ENCODE results near the gene CD58. TPM values are rescaled to one million over a fixed set of nuclear protein-coding genes. Genes with fewer than 3 reads are reported as not detected.

The CD58 gene
- total RNA-seq, 1 experiment from 2014 or later, result 5.3 TPM

DNA sequence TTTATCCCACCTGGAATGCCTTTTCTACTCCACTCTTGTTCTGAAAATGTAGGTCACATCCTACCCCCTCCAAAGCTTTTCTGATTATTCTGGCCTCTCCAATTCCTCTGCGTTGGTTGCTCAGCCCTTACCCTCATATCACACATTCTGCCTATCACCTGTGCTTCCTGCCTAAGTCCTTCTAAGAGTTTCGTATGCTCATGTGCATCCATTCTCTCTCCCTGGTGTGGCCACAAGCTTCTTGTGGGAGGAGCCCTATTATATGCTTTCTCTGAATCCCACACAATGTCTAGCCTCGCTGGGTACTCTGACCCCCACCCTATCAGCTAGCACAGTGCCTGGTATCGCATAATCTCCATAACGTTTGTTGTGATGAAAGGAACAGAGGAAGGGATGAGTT lies 54.2 kb downstream of the CD58 start:
- TF ChIP-seq NFE2L1 (CRISPR knock-in tag; IDR thresholded peaks at IDR 0.05) (no peak), ZNF416 (CRISPR knock-in tag; IDR thresholded peaks at IDR 0.05) (no peak), NR3C1 (CRISPR knock-in tag; conservative IDR thresholded peaks at IDR 0.05; ENCODE audit: low read depth) (no peak), ATF1 (CRISPR knock-in tag; IDR thresholded peaks at IDR 0.05) (no peak), IRF2 (CRISPR knock-in tag; IDR thresholded peaks at IDR 0.05; ENCODE audit: borderline replicate concordance, low read depth) (no peak), FOXP1 (CRISPR knock-in tag; IDR thresholded peaks at IDR 0.05; ENCODE audit: borderline replicate concordance) (no peak), GABPB1 (CRISPR knock-in tag; IDR thresholded peaks at IDR 0.05) (no peak), HMGA2 (CRISPR knock-in tag; IDR thresholded peaks at IDR 0.05) (no peak), CREM (CRISPR knock-in tag; IDR thresholded peaks at IDR 0.05) (no peak), OVOL2 (CRISPR knock-in tag; IDR thresholded peaks at IDR 0.05; ENCODE audit: borderline replicate concordance) (no peak)
- TF ChIP-seq, protein P1, sequence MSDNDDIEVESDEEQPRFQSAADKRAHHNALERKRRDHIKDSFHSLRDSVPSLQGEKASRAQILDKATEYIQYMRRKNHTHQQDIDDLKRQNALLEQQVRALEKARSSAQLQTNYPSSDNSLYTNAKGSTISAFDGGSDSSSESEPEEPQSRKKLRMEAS (CRISPR knock-in tag; IDR thresholded peaks at IDR 0.05), result no peak
- TF ChIP-seq, protein P2, sequence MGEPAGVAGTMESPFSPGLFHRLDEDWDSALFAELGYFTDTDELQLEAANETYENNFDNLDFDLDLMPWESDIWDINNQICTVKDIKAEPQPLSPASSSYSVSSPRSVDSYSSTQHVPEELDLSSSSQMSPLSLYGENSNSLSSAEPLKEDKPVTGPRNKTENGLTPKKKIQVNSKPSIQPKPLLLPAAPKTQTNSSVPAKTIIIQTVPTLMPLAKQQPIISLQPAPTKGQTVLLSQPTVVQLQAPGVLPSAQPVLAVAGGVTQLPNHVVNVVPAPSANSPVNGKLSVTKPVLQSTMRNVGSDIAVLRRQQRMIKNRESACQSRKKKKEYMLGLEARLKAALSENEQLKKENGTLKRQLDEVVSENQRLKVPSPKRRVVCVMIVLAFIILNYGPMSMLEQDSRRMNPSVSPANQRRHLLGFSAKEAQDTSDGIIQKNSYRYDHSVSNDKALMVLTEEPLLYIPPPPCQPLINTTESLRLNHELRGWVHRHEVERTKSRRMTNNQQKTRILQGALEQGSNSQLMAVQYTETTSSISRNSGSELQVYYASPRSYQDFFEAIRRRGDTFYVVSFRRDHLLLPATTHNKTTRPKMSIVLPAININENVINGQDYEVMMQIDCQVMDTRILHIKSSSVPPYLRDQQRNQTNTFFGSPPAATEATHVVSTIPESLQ (CRISPR knock-in tag; IDR thresholded peaks at IDR 0.05), result no peak
- TF ChIP-seq, protein P3, sequence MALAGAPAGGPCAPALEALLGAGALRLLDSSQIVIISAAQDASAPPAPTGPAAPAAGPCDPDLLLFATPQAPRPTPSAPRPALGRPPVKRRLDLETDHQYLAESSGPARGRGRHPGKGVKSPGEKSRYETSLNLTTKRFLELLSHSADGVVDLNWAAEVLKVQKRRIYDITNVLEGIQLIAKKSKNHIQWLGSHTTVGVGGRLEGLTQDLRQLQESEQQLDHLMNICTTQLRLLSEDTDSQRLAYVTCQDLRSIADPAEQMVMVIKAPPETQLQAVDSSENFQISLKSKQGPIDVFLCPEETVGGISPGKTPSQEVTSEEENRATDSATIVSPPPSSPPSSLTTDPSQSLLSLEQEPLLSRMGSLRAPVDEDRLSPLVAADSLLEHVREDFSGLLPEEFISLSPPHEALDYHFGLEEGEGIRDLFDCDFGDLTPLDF (CRISPR knock-in tag; IDR thresholded peaks at IDR 0.05), result no peak
- CTCF ChIA-PET, result interaction anchor here (0.8 to 1.3 kb wide), 2 partner anchors 17 to 18 kb away, joined by 3 to 4 read pairs; no protein-coding TSS in a partner anchor
- H3K4me3 Mint-ChIP-seq, result no peak overlapping the region
- H3K27ac Mint-ChIP-seq, result no peak overlapping the region
- POLR2A ChIA-PET, result no interaction called here
- H3K9me3 Mint-ChIP-seq, result peaks cover 8% of the 10 kb centered on the region
- DNase-seq (ENCODE audit: low spot score) (no peak), ATAC-seq (no peak)
- H3K4me1 Mint-ChIP-seq, result no peaks in the 10 kb centered on the region
- peaks cover under 1% of the 10 kb centered on the region for H3K27me3 Mint-ChIP-seq (ENCODE audit: low read depth)
- peaks cover 7% of the 10 kb centered on the region for H3K36me3 Mint-ChIP-seq

DNA sequence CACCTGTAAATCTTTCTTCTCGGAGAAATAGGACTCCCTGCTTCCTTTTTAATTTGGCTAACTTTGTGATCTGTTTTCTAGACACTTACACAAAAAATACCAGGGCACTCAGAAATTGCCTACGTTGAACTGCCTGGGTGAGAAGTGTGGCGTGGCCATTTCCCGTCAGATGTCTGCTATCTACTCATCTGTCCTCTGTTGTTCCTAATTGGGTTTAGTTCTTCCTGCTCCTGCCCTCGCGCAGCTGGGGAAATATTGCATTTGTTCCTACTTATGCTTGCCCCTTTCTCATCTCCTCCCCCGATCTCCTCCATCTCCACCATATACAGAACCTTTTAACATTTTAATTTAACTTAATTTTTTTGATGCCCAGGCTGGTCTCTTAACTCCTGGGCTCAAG lies 55.1 kb downstream of the CD58 start:
- ATAC-seq (no peak), DNase-seq (ENCODE audit: low spot score) (no peak)
- no peak overlapping the region for H3K27ac Mint-ChIP-seq
- POLR2A ChIA-PET, result no interaction called here
- CTCF ChIA-PET, result interaction anchor here (1.3 to 1.8 kb wide), 2 partner anchors 17 to 30 kb away, joined by 4 to 8 read pairs; no protein-coding TSS in a partner anchor
- H3K4me3 Mint-ChIP-seq, result no peak overlapping the region
- H3K36me3 Mint-ChIP-seq, result peaks cover 14% of the 10 kb centered on the region
- H3K27me3 Mint-ChIP-seq (ENCODE audit: low read depth), result peaks cover 6% of the 10 kb centered on the region
- H3K9me3 Mint-ChIP-seq, result peaks cover 16% of the 10 kb centered on the region
- H3K4me1 Mint-ChIP-seq, result no peaks in the 10 kb centered on the region
- TF ChIP-seq, protein P4, sequence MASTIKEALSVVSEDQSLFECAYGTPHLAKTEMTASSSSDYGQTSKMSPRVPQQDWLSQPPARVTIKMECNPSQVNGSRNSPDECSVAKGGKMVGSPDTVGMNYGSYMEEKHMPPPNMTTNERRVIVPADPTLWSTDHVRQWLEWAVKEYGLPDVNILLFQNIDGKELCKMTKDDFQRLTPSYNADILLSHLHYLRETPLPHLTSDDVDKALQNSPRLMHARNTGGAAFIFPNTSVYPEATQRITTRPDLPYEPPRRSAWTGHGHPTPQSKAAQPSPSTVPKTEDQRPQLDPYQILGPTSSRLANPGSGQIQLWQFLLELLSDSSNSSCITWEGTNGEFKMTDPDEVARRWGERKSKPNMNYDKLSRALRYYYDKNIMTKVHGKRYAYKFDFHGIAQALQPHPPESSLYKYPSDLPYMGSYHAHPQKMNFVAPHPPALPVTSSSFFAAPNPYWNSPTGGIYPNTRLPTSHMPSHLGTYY (CRISPR knock-in tag; IDR thresholded peaks at IDR 0.05), result no peak
- TF ChIP-seq, protein P5, sequence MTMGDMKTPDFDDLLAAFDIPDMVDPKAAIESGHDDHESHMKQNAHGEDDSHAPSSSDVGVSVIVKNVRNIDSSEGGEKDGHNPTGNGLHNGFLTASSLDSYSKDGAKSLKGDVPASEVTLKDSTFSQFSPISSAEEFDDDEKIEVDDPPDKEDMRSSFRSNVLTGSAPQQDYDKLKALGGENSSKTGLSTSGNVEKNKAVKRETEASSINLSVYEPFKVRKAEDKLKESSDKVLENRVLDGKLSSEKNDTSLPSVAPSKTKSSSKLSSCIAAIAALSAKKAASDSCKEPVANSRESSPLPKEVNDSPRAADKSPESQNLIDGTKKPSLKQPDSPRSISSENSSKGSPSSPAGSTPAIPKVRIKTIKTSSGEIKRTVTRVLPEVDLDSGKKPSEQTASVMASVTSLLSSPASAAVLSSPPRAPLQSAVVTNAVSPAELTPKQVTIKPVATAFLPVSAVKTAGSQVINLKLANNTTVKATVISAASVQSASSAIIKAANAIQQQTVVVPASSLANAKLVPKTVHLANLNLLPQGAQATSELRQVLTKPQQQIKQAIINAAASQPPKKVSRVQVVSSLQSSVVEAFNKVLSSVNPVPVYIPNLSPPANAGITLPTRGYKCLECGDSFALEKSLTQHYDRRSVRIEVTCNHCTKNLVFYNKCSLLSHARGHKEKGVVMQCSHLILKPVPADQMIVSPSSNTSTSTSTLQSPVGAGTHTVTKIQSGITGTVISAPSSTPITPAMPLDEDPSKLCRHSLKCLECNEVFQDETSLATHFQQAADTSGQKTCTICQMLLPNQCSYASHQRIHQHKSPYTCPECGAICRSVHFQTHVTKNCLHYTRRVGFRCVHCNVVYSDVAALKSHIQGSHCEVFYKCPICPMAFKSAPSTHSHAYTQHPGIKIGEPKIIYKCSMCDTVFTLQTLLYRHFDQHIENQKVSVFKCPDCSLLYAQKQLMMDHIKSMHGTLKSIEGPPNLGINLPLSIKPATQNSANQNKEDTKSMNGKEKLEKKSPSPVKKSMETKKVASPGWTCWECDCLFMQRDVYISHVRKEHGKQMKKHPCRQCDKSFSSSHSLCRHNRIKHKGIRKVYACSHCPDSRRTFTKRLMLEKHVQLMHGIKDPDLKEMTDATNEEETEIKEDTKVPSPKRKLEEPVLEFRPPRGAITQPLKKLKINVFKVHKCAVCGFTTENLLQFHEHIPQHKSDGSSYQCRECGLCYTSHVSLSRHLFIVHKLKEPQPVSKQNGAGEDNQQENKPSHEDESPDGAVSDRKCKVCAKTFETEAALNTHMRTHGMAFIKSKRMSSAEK (CRISPR knock-in tag; IDR thresholded peaks at IDR 0.05; ENCODE audit: borderline replicate concordance), result no peak
- TF ChIP-seq ELF4 (CRISPR knock-in tag; IDR thresholded peaks at IDR 0.05; ENCODE audit: low read depth) (no peak), SP1 (CRISPR knock-in tag; conservative IDR thresholded peaks at IDR 0.05) (no peak)
- TF ChIP-seq, protein P6, sequence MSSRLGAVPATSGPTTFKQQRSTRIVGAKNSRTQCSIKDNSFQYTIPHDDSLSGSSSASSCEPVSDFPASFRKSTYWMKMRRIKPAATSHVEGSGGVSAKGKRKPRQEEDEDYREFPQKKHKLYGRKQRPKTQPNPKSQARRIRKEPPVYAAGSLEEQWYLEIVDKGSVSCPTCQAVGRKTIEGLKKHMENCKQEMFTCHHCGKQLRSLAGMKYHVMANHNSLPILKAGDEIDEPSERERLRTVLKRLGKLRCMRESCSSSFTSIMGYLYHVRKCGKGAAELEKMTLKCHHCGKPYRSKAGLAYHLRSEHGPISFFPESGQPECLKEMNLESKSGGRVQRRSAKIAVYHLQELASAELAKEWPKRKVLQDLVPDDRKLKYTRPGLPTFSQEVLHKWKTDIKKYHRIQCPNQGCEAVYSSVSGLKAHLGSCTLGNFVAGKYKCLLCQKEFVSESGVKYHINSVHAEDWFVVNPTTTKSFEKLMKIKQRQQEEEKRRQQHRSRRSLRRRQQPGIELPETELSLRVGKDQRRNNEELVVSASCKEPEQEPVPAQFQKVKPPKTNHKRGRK (CRISPR knock-in tag; IDR thresholded peaks at IDR 0.05; ENCODE audit: borderline replicate concordance), result no peak
- TF ChIP-seq, protein P7, sequence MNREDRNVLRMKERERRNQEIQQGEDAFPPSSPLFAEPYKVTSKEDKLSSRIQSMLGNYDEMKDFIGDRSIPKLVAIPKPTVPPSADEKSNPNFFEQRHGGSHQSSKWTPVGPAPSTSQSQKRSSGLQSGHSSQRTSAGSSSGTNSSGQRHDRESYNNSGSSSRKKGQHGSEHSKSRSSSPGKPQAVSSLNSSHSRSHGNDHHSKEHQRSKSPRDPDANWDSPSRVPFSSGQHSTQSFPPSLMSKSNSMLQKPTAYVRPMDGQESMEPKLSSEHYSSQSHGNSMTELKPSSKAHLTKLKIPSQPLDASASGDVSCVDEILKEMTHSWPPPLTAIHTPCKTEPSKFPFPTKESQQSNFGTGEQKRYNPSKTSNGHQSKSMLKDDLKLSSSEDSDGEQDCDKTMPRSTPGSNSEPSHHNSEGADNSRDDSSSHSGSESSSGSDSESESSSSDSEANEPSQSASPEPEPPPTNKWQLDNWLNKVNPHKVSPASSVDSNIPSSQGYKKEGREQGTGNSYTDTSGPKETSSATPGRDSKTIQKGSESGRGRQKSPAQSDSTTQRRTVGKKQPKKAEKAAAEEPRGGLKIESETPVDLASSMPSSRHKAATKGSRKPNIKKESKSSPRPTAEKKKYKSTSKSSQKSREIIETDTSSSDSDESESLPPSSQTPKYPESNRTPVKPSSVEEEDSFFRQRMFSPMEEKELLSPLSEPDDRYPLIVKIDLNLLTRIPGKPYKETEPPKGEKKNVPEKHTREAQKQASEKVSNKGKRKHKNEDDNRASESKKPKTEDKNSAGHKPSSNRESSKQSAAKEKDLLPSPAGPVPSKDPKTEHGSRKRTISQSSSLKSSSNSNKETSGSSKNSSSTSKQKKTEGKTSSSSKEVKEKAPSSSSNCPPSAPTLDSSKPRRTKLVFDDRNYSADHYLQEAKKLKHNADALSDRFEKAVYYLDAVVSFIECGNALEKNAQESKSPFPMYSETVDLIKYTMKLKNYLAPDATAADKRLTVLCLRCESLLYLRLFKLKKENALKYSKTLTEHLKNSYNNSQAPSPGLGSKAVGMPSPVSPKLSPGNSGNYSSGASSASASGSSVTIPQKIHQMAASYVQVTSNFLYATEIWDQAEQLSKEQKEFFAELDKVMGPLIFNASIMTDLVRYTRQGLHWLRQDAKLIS (CRISPR knock-in tag; IDR thresholded peaks at IDR 0.05; ENCODE audit: borderline replicate concordance), result no peak
